GM12892 (cell line): Measurements from ENCODE around the gene FIGNL2.

Experiments used
- POLR2A ChIP-seq: IDR thresholded peaks from 2 replicates; pipeline ENCODE4 v1.6.1; 2011; ENCODE audit warnings: low read depth, low read length, control low read depth
- POLR2AphosphoS5 ChIP-seq: IDR thresholded peaks from 2 replicates; pipeline ENCODE4 v1.6.1; 2011; ENCODE audit warnings: low read depth, low read length, control low read depth

- no peak for TF ChIP-seq POLR2A
- no peak for TF ChIP-seq POLR2AphosphoS5
Observed at GRCh38 chr12:51868821-51869495, 20.4 kb upstream of the FIGNL2 start.
